Skeletal muscle satellite cell (primary cell): Measurements from ENCODE around the gene KRT3.
"Not testable (repeated sequence)": the region's sequence is repeated elsewhere in the genome, so short reads cannot be mapped to it uniquely, and the experiment has no call there.

ENCODE experiments used
- H3K27me3 ChIP-seq: 2 replicates; pipeline ENCODE4 v1.7.0; 2013; ENCODE audit warnings: low read length; ENCODE audit not compliant: control insufficient read depth, insufficient read depth
- H3K36me3 ChIP-seq: 2 replicates; pipeline ENCODE4 v1.7.0; 2013; ENCODE audit warnings: mild to moderate bottlenecking, control low read depth, low read length; ENCODE audit not compliant: insufficient read depth
- H3K4me1 ChIP-seq: 2 replicates; pipeline ENCODE4 v1.7.0; 2013; ENCODE audit warnings: low read length; ENCODE audit not compliant: control insufficient read depth, insufficient read depth
- H3K4me2 ChIP-seq: 2 replicates; pipeline ENCODE4 v1.7.0; 2013; ENCODE audit warnings: mild to moderate bottlenecking, low read length
- H3K4me3 ChIP-seq: 2 replicates; pipeline ENCODE4 v1.7.0; 2013; ENCODE audit warnings: low read length
- H3K9ac ChIP-seq: 2 replicates; pipeline ENCODE4 v1.7.0; 2013; ENCODE audit warnings: mild to moderate bottlenecking, low read depth, low read length, moderate library complexity
- H3K9me3 ChIP-seq: replicated peaks from 2 replicates; pipeline ENCODE4 v1.7.0; 2013; ENCODE audit warnings: mild to moderate bottlenecking, control low read depth, low read length

KRT3 gene

DNA sequence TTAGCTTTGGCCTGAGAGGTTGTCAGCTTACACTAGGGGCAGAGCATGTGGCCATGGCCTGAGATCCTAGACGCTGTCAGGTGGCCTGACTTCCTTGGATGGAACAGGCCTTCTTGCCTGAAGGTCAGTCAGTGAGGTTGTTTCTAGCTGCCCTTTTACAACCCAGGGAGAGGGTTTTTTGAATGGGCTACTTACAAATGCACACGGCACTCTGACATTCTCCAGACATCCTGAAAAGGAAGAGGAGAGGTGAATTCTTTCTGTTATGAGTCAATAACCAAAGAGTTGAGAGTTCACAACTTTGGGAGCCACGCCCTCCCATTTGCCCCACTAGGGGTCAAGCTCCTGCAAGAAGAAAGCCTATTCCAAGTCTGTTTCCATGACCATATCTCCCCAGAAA, 26.6 kb downstream of the KRT3 start:
- no peaks in the 10 kb centered on the region for H3K9me3 ChIP-seq
- no peaks in the 10 kb centered on the region for H3K4me1 ChIP-seq
- no peak overlapping the region for H3K4me2 ChIP-seq
- no peak overlapping the region for H3K9ac ChIP-seq
- H3K36me3 ChIP-seq, result no peaks in the 10 kb centered on the region
- no peak overlapping the region for H3K4me3 ChIP-seq
- H3K27me3 ChIP-seq, result peaks cover 63% of the 10 kb centered on the region

DNA sequence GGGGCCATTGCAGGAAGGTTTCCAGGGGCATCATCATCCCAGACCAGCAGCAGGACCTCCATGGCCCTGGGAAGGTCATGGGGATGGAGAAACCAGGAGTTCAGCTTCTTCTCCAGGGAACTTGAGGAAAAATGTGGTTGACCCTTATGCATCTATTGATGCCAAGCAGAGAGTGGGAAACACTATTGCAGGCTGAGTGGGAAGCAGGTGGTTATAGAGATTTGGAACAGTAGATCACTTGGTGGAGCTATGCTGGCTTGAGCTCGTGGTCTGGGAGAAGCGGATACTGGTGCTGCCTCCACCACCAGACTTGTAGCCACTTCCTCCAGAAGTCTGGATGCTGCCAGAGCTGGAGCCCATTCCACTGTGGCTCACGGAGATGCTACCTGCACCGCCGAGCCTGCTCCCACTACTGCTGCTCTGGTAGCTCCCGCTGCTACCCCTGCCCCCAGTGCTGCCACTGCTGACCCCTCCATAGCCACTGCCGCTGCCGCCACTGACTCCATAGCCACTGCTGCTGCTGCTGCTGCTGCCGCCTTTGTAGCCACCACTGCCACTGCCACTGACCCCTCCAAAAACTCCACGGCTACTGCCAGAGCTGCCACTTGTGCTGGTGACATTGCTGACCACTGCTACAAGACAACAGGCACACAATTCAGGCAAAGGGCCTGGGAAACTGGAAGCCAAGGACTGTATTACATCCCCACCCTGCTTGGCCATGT, 27.3 kb downstream of the KRT3 start:
- Histone ChIP-seq H3K4me1 (no peaks in the 10 kb centered on the region), H3K9ac (no peak overlapping the region), H3K27me3 (peaks cover 61% of the 10 kb centered on the region), H3K4me2 (no peak overlapping the region), H3K36me3 (no peaks in the 10 kb centered on the region), H3K4me3 (no peak overlapping the region), H3K9me3 (no peaks in the 10 kb centered on the region)

DNA sequence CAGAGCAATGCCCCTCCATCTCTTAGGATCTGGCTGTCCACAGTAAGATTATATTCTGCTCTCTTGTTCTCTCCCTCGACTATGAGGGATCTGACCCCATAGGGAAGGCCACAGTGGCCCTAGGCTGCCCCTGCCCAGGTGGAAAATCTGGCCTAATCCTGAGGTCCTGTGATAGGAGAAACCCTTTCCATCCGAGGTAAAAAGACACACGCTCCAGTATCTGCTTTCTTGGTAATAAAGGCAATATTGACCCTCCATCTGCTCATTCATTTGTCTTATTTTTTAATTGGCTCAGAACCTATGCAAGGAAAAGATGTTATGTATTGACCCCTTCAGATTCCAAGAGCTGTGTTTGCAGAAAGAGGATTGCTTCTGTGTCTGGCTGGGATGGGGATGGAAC, 28.5 kb downstream of the KRT3 start:
- H3K9ac ChIP-seq, result no peak overlapping the region
- no peaks in the 10 kb centered on the region for H3K36me3 ChIP-seq
- no peak overlapping the region for H3K4me3 ChIP-seq
- no peaks in the 10 kb centered on the region for H3K9me3 ChIP-seq
- H3K27me3 ChIP-seq, result peaks cover 53% of the 10 kb centered on the region
- no peak overlapping the region for H3K4me2 ChIP-seq
- no peaks in the 10 kb centered on the region for H3K4me1 ChIP-seq

DNA sequence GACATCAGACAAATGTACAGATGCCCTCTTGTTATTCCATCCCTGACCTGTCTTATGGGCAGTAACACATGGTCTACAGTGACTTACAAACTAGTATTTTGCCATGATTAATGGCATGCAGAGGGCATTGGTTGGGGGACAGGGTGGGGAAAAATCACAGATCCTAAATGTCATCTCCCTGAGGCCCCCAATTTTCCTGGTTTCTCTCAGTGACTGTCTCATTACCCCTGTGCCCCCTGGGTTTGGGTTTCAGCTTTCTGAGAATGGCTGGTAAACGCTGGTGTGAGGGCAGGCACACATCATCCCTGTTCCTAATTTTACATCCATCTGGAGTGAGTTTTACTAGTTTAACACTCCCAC, 28.9 kb downstream of the KRT3 start:
- Histone ChIP-seq H3K9ac (no peak overlapping the region), H3K27me3 (peaks cover 49% of the 10 kb centered on the region), H3K4me3 (no peak overlapping the region), H3K4me2 (no peak overlapping the region), H3K4me1 (no peaks in the 10 kb centered on the region), H3K36me3 (no peaks in the 10 kb centered on the region), H3K9me3 (no peaks in the 10 kb centered on the region)

DNA sequence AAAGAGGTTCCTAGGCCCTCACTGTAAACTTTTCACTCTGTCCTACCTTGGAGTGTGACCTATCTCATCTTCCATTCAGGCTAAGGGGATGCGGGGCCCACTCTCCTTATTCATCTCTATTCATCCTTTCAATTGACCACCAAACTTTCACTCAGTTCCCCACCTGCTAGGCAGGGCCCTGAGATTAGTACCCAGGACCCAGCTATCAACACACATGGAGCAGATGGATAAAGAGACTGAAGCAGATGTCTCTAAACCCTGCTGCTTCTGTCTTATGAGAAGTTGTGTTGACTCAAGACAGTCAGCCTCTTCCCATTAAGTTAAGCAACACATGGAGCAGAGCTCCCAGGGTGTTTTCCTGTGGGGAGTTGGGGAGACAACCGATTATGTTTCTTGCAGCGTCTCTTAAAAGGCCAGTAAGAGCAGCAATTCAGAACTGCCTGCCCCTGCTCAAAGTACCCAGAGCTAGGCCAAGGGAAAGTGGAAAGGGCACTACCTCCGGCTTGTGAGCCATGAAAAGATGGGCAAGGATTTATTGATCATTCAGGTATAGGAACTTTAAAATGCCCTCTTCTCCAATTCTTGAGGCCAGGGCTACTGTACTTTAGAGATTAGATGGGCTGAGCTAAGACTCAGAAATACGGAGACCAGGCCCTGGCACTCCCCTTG, 29.4 kb downstream of the KRT3 start:
- Histone ChIP-seq H3K9ac (no peak overlapping the region), H3K9me3 (no peaks in the 10 kb centered on the region), H3K4me3 (no peak overlapping the region), H3K27me3 (peaks cover 45% of the 10 kb centered on the region), H3K4me1 (no peaks in the 10 kb centered on the region), H3K4me2 (no peak overlapping the region), H3K36me3 (no peaks in the 10 kb centered on the region)

DNA sequence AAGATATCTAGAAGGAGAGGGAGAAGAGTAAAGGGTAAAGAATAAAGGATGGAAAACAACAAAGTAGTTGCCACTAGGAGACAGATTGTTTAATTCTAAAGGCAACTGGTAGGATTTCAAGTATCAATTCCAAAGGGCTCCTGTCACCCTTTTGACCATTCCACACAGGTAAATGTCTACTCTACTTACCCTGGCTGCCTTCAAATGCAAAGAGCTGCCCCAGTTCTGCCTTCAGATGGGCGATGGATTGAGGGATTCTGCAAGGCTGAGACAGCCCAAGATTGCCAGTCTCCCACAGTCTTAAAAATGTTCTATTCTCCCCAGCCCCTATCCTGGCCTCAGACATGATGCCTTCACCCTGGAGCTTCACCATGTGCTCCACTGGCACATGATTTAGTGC, 30.2 kb downstream of the KRT3 start:
- Histone ChIP-seq H3K9me3 (no peaks in the 10 kb centered on the region), H3K36me3 (no peaks in the 10 kb centered on the region), H3K4me2 (no peak overlapping the region), H3K4me1 (no peaks in the 10 kb centered on the region), H3K9ac (no peak overlapping the region), H3K4me3 (no peak overlapping the region), H3K27me3 (peaks cover 41% of the 10 kb centered on the region)

DNA sequence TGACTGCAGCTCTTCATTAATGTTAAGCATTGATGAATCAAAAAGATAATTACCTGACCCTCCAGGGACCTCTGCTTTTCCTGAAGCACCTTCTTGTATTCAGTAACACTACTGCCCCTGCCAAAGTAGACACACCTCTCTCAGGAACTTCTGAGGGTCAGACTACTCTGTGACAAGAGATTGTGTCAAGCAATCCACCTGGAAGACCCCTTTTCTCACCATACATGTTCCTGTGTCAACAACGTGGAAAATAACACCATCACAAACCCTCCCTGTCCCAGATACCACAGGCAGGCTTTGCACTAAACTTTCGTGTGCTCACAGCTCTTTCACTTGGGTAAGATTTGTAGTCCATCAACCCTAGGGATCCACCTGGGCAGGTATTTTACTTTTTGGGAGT, 31.9 kb downstream of the KRT3 start:
- Histone ChIP-seq H3K4me2 (no peak overlapping the region), H3K9ac (no peak overlapping the region), H3K4me3 (no peak overlapping the region), H3K27me3 (peaks cover 43% of the 10 kb centered on the region), H3K4me1 (no peaks in the 10 kb centered on the region), H3K36me3 (no peaks in the 10 kb centered on the region), H3K9me3 (no peaks in the 10 kb centered on the region)

DNA sequence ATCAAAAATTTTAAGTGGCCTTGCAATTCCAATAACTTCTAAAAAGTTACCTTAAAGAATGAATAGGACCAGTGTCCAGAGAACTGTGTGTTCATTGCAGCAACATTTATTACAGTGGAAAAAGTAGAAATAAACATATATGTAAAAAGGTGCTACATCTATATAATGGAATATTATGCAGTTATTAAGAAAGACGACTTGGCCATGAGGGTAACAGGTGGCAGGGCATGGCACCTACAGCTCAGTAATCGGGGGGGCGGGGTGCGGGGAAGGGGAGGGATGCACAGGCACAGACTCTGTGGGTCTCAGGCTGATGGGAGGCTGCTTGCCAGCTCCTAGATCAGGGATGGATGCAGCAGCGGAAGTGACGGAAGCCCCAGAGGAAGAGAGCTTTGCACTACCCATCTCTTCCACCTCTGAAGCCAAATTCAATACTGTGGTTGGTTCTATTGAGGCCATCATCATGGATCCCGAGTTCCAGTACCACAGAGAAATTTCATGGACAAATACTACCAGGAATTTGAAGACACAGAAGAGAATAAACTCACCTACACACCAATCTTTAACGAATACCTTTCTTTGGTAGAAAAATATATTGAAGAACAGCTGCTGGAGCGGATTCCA, 32.8 kb downstream of the KRT3 start:
- H3K9ac ChIP-seq, result no peak overlapping the region
- no peaks in the 10 kb centered on the region for H3K4me1 ChIP-seq
- H3K4me2 ChIP-seq, result no peak overlapping the region
- H3K36me3 ChIP-seq, result no peaks in the 10 kb centered on the region
- peaks cover 47% of the 10 kb centered on the region for H3K27me3 ChIP-seq
- H3K4me3 ChIP-seq, result no peak overlapping the region
- no peaks in the 10 kb centered on the region for H3K9me3 ChIP-seq

DNA sequence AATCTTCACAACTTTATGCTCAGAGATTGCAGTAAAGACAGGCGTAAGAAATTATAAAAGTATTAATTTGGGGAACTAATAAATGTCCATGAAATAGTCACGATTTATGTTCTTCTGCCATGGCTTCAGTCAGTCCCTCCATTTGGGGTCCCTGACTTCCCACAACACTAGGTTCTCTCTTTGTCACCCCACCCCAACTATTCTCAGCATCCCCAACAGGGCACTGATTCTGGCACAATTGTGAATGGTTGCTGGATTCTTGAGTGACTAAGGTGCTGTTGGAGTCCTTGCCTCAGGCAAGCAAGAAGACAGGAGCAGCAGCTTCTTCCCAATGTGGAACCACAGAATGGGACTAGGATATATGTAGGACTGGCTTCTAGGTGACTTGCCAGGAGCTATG, 34.1 kb downstream of the KRT3 start:
- H3K36me3 ChIP-seq, result no peaks in the 10 kb centered on the region
- no peak overlapping the region for H3K4me3 ChIP-seq
- H3K27me3 ChIP-seq, result peaks cover 46% of the 10 kb centered on the region
- no peak overlapping the region for H3K9ac ChIP-seq
- no peaks in the 10 kb centered on the region for H3K9me3 ChIP-seq
- H3K4me1 ChIP-seq, result no peaks in the 10 kb centered on the region
- no peak overlapping the region for H3K4me2 ChIP-seq

DNA sequence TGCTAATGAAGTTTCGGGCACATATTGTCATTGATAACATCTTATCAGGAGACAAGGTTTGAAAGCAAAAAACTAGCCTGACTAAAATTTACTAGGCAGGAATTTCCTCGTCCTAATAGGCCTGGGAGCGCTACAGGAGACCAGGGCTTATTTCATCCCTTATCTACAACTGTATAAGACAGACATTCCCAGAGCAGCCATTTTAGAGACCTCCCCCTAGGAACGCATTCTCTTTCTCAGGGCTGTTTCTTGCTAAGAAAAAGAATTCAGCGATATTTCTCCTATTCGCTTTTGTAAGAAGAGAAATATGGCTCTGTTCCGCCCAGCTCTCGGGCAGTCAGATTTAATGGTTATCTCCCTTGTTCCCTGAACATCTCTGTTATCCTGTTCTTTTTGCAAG, 34.7 kb downstream of the KRT3 start:
- H3K4me3 ChIP-seq, H3K36me3 ChIP-seq, H3K4me1 ChIP-seq, H3K9ac ChIP-seq, H3K9me3 ChIP-seq, H3K4me2 ChIP-seq: not testable (repeated sequence)
- H3K27me3 ChIP-seq, result peaks cover 41% of the 10 kb centered on the region

DNA sequence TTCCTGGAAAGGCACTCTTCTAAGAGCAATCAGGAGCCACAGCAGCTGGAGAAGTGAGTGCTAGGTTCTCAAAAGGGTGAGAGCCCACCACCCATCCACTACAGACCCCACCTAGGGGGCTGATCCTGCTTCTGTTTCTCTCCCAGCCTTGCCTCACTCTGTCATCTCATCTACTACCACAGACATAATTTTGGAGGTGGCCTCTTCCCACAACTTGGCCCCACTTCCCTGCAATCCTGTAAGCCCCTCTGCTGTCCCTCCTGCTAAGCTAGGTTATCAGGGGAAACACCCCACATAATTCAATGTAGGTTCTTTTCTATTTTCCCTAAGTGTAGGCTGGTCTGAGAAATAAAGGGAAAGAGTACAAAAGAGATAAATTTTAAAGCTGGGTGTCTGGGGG, 35.3 kb downstream of the KRT3 start:
- Histone ChIP-seq H3K9me3 (no peaks in the 10 kb centered on the region), H3K27me3 (peaks cover 35% of the 10 kb centered on the region), H3K4me2 (no peak overlapping the region), H3K4me1 (no peaks in the 10 kb centered on the region), H3K36me3 (no peaks in the 10 kb centered on the region), H3K9ac (no peak overlapping the region), H3K4me3 (no peak overlapping the region)

DNA sequence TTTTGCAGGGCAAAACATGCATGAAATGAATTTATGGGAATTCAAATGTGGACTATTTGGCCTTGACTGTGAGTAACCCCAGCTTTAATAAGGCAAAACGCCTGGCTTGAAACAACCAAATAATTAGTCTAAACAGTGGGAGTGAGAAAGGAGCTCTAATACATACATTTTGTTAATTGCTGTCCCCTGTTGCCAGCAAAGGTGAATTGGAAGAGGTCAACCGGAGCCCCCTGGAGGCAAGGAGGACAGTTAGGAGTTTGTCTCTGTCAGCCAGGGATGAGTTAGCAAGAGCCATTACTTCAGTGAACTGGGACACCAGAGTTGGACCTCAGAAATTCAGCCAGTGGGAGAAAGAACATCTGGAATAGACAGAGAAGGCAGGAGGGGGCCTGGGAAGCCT, 36.2 kb downstream of the KRT3 start:
- H3K9ac ChIP-seq, result no peak overlapping the region
- H3K27me3 ChIP-seq, result peaks cover 40% of the 10 kb centered on the region
- no peaks in the 10 kb centered on the region for H3K36me3 ChIP-seq
- no peak overlapping the region for H3K4me2 ChIP-seq
- no peak overlapping the region for H3K4me3 ChIP-seq
- H3K4me1 ChIP-seq, result no peaks in the 10 kb centered on the region
- H3K9me3 ChIP-seq, result no peaks in the 10 kb centered on the region
